GM23338 (cell line): ENCODE measurements around the gene TWSG1. TPM values are rescaled to one million over a fixed set of nuclear protein-coding genes. Genes with fewer than 3 reads are reported as not detected.

ENCODE experiments used
- ATAC-seq: fragments of 200-7000 bp; cut with Tn5 transposase; 3 replicates; pipeline ENCODE4 v1.9.1; 2020
- DNase-seq: peaks from one replicate; pipeline ENCODE4 v3.0.0-alpha.2; 2015; ENCODE audit warnings: low spot score
- H2AFZ ChIP-seq: fragments of 200-600 bp; sonication (generic); 2 replicates; pipeline ENCODE4 v1.8.0; 2016; ENCODE audit warnings: antibody characterized with exemption, mild to moderate bottlenecking, moderate library complexity
- H3F3A ChIP-seq: fragments of 200-600 bp; sonication (generic); replicated peaks from 2 replicates; pipeline ENCODE4 v1.8.0; 2017; ENCODE audit warnings: antibody characterized with exemption, mixed run types, low read depth
- H3K27ac ChIP-seq: fragments of 200-600 bp; sonication (generic); 2 replicates; pipeline ENCODE4 v1.6.1; 2016; ENCODE audit warnings: low read depth
- H3K27me3 ChIP-seq: fragments of 200-600 bp; sonication (generic); 2 replicates; pipeline ENCODE4 v1.8.0; 2016; ENCODE audit warnings: mild to moderate bottlenecking, mixed run types, moderate library complexity; ENCODE audit not compliant: insufficient read depth
- H3K36me3 ChIP-seq: fragments of 200-600 bp; sonication (generic); 2 replicates; pipeline ENCODE4 v1.8.0; 2016; ENCODE audit warnings: mild to moderate bottlenecking; ENCODE audit not compliant: insufficient read depth
- H3K4me1 ChIP-seq: fragments of 200-600 bp; sonication (generic); 2 replicates; pipeline ENCODE4 v1.8.0; 2016; ENCODE audit warnings: mild to moderate bottlenecking, moderate library complexity; ENCODE audit not compliant: insufficient read depth
- H3K4me2 ChIP-seq: fragments of 200-600 bp; sonication (generic); 2 replicates; pipeline ENCODE4 v1.7.1; 2017; ENCODE audit warnings: mixed run types
- H3K4me3 ChIP-seq: fragments of 200-600 bp; sonication (generic); 2 replicates; pipeline ENCODE4 v1.6.1; 2016; ENCODE audit warnings: mixed run types
- H3K79me2 ChIP-seq: fragments of 200-600 bp; sonication (generic); replicated peaks from 2 replicates; pipeline ENCODE4 v1.8.0; 2017; ENCODE audit warnings: mild to moderate bottlenecking; ENCODE audit not compliant: insufficient read depth
- H3K9me2 ChIP-seq: fragments of 200-600 bp; sonication (generic); 2 replicates; pipeline ENCODE4 v1.8.0; 2017; ENCODE audit not compliant: insufficient read depth
- H4K20me1 ChIP-seq: fragments of 200-600 bp; sonication (generic); replicated peaks from 2 replicates; pipeline ENCODE4 v1.8.0; 2017; ENCODE audit warnings: mild to moderate bottlenecking; ENCODE audit not compliant: insufficient read depth
- H3K27ac Mint-ChIP-seq: 2 replicates; pipeline ENCODE4 v1.8.0; 2020; ENCODE audit warnings: inconsistent platforms, mild to moderate bottlenecking, moderate library complexity, mixed read lengths
- H3K27me3 Mint-ChIP-seq: 3 replicates; pipeline ENCODE4 v1.8.0; 2022; ENCODE audit warnings: low read depth, mild to moderate bottlenecking, moderate library complexity, mixed read lengths, inconsistent platforms; ENCODE audit not compliant: insufficient read depth, poor library complexity
- H3K36me3 Mint-ChIP-seq: 3 replicates; pipeline ENCODE4 v1.8.0; 2021; ENCODE audit warnings: low read depth, mild to moderate bottlenecking, inconsistent platforms, moderate library complexity, mixed read lengths
- H3K4me1 Mint-ChIP-seq: 3 replicates; pipeline ENCODE4 v1.8.0; 2020; ENCODE audit warnings: mild to moderate bottlenecking, inconsistent platforms, mixed read lengths
- H3K4me3 Mint-ChIP-seq: 3 replicates; pipeline ENCODE4 v1.8.0; 2021; ENCODE audit warnings: moderate library complexity, mild to moderate bottlenecking, inconsistent platforms, mixed read lengths
- H3K9me3 Mint-ChIP-seq: 3 replicates; pipeline ENCODE4 v1.8.0; 2020; ENCODE audit warnings: moderate library complexity, mild to moderate bottlenecking, inconsistent platforms, mixed read lengths
- CREB1 ChIP-seq: fragments of 250-450 bp; sonication (Bioruptor Pico); IDR thresholded peaks from 2 replicates; pipeline ENCODE4 v1.5.0; 2020; ENCODE audit warnings: low read depth, mild to moderate bottlenecking, moderate library complexity
- EZH2 ChIP-seq: fragments of 200-600 bp; sonication (generic); IDR thresholded peaks from one replicate; pipeline ENCODE4 v1.8.0; 2017; ENCODE audit warnings: antibody characterized with exemption, mild to moderate bottlenecking, low read depth; ENCODE audit not compliant: unreplicated experiment
- EZH2phosphoT487 ChIP-seq: fragments of 200-600 bp; sonication (generic); IDR thresholded peaks from one replicate; pipeline ENCODE4 v1.8.1; 2018; ENCODE audit warnings: antibody characterized with exemption; ENCODE audit not compliant: unreplicated experiment
- JUNB ChIP-seq: IDR thresholded peaks from one replicate; pipeline ENCODE4 v1.6.1; 2016; ENCODE audit warnings: antibody characterized with exemption; ENCODE audit not compliant: unreplicated experiment
- NANOG ChIP-seq: IDR thresholded peaks from 2 replicates; pipeline ENCODE4 v1.6.1; 2016; ENCODE audit warnings: antibody characterized with exemption, borderline replicate concordance
- POLR2AphosphoS5 ChIP-seq: IDR thresholded peaks from 2 replicates; pipeline ENCODE4 v1.6.1; 2016; ENCODE audit warnings: antibody characterized with exemption, low read depth
- STAT1 ChIP-seq: IDR thresholded peaks from one replicate; pipeline ENCODE4 v1.6.1; 2016; ENCODE audit warnings: antibody characterized with exemption; ENCODE audit not compliant: unreplicated experiment
- ZNF114 ChIP-seq: fragments of 250-450 bp; sonication (Bioruptor Pico); IDR thresholded peaks from 2 replicates; pipeline ENCODE4 v1.5.0; 2020; ENCODE audit warnings: mild to moderate bottlenecking, moderate library complexity
- ZNF331 ChIP-seq: fragments of 250-450 bp; sonication (Bioruptor Pico); IDR thresholded peaks from 2 replicates; pipeline ENCODE4 v1.5.0; 2020; ENCODE audit warnings: low read depth, mild to moderate bottlenecking, moderate library complexity
- ZNF462 ChIP-seq: fragments of 250-450 bp; sonication (Bioruptor Pico); IDR thresholded peaks from 2 replicates; pipeline ENCODE4 v1.5.0; 2020; ENCODE audit warnings: mild to moderate bottlenecking, moderate library complexity
- polyA plus RNA-seq: library from polyadenylated mRNA; unstranded; fragments of >200 nt; fragmentation: Nextera tagmentation; extraction: Ambion mirVana; gene quantifications from 2 replicates; pipeline ENCODE4 v1.2.1, GENCODE V29; 2016
- total RNA-seq: library from RNA; depleted of rRNA; stranded (reverse); fragments of >200 nt; shearing (Covaris generic); gene quantifications from 2 replicates; pipeline ENCODE4 v1.2.3, GENCODE V29; 2014
- TF ChIP-seq, protein P1 (sequence below): IDR thresholded peaks from 2 replicates; pipeline ENCODE4 v1.6.1; 2016; ENCODE audit warnings: antibody characterized with exemption
- TF ChIP-seq, protein P2 (sequence below), 2 experiments: fragments of 200-600 bp in 1 of 2; sonication (generic) in 1 of 2; conservative IDR thresholded peaks; 2 replicates each; pipeline versions ENCODE4 v1.5.1 to v1.6.1; 2016 to 2017; ENCODE audit warnings: antibody characterized with exemption in 2 of 2, low read depth in 2 of 2, mild to moderate bottlenecking in 2 of 2, moderate library complexity in 1 of 2

Gene TWSG1
- total and polyA plus RNA-seq, 2 experiments from 2014 or later, result 11.5 to 29.1 TPM

DNA sequence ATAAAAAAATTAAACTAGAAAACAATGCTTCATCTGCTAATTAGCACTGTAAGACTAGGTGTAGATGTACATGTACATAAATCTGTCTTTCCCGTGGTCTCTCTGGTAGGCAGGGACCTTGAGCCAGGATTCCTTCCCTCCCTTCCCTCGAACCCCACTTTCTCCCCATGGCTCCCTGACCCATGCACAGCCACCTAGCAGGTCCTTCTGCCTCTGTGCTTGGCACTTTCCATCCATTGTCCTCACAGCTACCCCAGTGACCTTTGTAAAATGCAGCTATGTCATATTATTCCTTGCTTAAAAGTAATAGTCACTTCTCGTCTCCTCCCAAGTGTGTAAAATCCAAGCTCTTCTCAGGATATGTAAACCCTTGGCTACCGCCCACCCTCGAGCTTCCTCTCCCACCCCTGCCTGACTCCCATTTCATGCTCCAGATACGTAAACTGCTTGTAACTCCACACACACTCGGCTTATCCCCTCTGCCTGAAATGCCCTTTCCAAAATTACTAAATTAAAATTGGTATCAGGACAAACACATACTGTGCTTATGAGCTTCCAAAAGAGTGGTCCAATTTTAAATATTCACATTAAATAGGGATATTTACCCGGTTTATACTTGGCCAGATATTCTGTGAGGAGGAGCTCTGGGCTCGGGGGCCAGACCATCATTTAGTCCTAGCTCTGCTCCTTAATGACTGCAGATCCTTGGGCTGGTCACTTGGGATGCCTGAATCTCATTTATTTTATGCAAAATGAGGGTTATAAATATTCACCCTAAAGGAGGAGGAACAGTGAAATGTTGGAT lies 86.7 kb downstream of the TWSG1 start:
- H3K27me3 Mint-ChIP-seq, result no peaks in the 10 kb centered on the region
- H3K4me3 ChIP-seq, result no peak overlapping the region
- H3K4me3 Mint-ChIP-seq, result no peak overlapping the region
- TF ChIP-seq NANOG (no peak), CREB1 (CRISPR knock-in tag) (no peak), EZH2phosphoT487 (no peak)
- H3K79me2 ChIP-seq, result no peaks in the 10 kb centered on the region
- no peak for DNase-seq
- no peak overlapping the region for H3K27ac ChIP-seq
- H3K36me3 ChIP-seq, result no peaks in the 10 kb centered on the region
- H3K4me2 ChIP-seq, result no peak overlapping the region
- no peaks in the 10 kb centered on the region; the same call in 2 of the 3 replicates for H3K9me3 Mint-ChIP-seq
- ATAC-seq, result no peak
- no peak overlapping the region for H3K27ac Mint-ChIP-seq
- H3K27me3 ChIP-seq, result no peaks in the 10 kb centered on the region
- peaks cover 11% of the 10 kb centered on the region for H3K4me1 ChIP-seq
- no peak overlapping the region; the same call in 1 of the 2 replicates for H2AFZ ChIP-seq
- no peaks in the 10 kb centered on the region for H3K36me3 Mint-ChIP-seq
- no peaks in the 10 kb centered on the region for H4K20me1 ChIP-seq
- H3K9me2 ChIP-seq, result no peaks in the 10 kb centered on the region
- peaks cover 12% of the 10 kb centered on the region for H3K4me1 Mint-ChIP-seq
- H3F3A ChIP-seq, result no peaks in the 10 kb centered on the region

DNA sequence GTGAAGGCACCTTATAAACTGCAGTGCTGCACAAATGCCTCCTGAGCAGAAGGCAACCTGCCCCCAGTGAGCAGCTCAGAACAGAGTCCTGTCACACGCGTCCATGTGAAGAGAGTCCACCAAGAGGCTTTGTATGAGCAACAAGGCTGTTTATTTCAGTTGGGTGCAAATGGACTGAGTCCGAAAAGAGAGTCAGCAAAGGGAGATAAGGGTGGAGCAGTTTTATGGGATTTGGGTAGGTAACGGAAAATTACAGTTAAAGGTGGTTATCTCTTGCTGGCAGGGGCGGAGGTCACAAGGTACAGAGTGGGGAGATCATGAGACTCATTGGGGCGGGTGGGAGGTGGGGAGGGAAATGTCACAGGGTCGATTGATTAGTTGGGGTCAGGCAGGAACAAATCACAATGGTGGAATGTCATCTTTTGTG lies 87.3 kb downstream of the TWSG1 start:
- DNase-seq (no peak), ATAC-seq (no peak)
- Histone ChIP-seq H2AFZ (no peak overlapping the region; the same call in 1 of the 2 replicates), H3K9me2 (no peaks in the 10 kb centered on the region), H3K4me3 (no peak overlapping the region), H3K79me2 (no peaks in the 10 kb centered on the region), H3F3A (no peaks in the 10 kb centered on the region), H3K36me3 (no peaks in the 10 kb centered on the region), H3K4me1 (peaks cover 10% of the 10 kb centered on the region), H3K27me3 (no peaks in the 10 kb centered on the region), H4K20me1 (no peaks in the 10 kb centered on the region), H3K4me2 (no peak overlapping the region), H3K27ac (no peak overlapping the region)
- no peaks in the 10 kb centered on the region for H3K27me3 Mint-ChIP-seq
- no peaks in the 10 kb centered on the region; the same call in 2 of the 3 replicates for H3K9me3 Mint-ChIP-seq
- peaks cover 8% of the 10 kb centered on the region for H3K4me1 Mint-ChIP-seq
- no peak overlapping the region for H3K27ac Mint-ChIP-seq
- no peaks in the 10 kb centered on the region for H3K36me3 Mint-ChIP-seq
- H3K4me3 Mint-ChIP-seq, result no peak overlapping the region
- TF ChIP-seq, protein P1, sequence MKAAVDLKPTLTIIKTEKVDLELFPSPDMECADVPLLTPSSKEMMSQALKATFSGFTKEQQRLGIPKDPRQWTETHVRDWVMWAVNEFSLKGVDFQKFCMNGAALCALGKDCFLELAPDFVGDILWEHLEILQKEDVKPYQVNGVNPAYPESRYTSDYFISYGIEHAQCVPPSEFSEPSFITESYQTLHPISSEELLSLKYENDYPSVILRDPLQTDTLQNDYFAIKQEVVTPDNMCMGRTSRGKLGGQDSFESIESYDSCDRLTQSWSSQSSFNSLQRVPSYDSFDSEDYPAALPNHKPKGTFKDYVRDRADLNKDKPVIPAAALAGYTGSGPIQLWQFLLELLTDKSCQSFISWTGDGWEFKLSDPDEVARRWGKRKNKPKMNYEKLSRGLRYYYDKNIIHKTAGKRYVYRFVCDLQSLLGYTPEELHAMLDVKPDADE, result no peak
- TF ChIP-seq CREB1 (CRISPR knock-in tag) (no peak), ZNF114 (CRISPR knock-in tag) (no peak), JUNB (no peak), ZNF462 (CRISPR knock-in tag) (no peak), NANOG (no peak), EZH2 (no peak), EZH2phosphoT487 (no peak), STAT1 (no peak), POLR2AphosphoS5 (no peak), ZNF331 (CRISPR knock-in tag) (no peak)
- TF ChIP-seq, protein P2, sequence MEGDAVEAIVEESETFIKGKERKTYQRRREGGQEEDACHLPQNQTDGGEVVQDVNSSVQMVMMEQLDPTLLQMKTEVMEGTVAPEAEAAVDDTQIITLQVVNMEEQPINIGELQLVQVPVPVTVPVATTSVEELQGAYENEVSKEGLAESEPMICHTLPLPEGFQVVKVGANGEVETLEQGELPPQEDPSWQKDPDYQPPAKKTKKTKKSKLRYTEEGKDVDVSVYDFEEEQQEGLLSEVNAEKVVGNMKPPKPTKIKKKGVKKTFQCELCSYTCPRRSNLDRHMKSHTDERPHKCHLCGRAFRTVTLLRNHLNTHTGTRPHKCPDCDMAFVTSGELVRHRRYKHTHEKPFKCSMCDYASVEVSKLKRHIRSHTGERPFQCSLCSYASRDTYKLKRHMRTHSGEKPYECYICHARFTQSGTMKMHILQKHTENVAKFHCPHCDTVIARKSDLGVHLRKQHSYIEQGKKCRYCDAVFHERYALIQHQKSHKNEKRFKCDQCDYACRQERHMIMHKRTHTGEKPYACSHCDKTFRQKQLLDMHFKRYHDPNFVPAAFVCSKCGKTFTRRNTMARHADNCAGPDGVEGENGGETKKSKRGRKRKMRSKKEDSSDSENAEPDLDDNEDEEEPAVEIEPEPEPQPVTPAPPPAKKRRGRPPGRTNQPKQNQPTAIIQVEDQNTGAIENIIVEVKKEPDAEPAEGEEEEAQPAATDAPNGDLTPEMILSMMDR (conservative IDR thresholded peaks at IDR 0.05; ENCODE audit: low read depth in 2 of 2), result no peak
